Endodermal cell (in vitro differentiated cells): ENCODE results near the gene PLA2G4D. TPM values are rescaled to one million over a fixed set of nuclear protein-coding genes. Genes with fewer than 3 reads are reported as not detected.

Experiments used
- DNase-seq: peaks from one replicate; pipeline ENCODE4 v3.0.0-alpha.2; 2017
- H3K27ac ChIP-seq: 2 replicates; pipeline ENCODE4 v1.5.1; 2013; ENCODE audit warnings: mild to moderate bottlenecking, low read depth, low read length, moderate library complexity
- H3K27me3 ChIP-seq: 2 replicates; pipeline ENCODE4 v1.6.1; 2013; ENCODE audit warnings: mild to moderate bottlenecking, low read length, moderate library complexity; ENCODE audit not compliant: insufficient read depth, control insufficient read depth, poor library complexity, severe bottlenecking
- H3K36me3 ChIP-seq: 2 replicates; pipeline ENCODE4 v1.7.0; 2013; ENCODE audit warnings: mild to moderate bottlenecking, low read length, moderate library complexity; ENCODE audit not compliant: control insufficient read depth, insufficient read depth
- H3K4me1 ChIP-seq: one replicate; pipeline ENCODE4 v1.7.0; 2013; ENCODE audit warnings: low read length; ENCODE audit not compliant: control insufficient read depth, insufficient read depth
- H3K4me3 ChIP-seq: 2 replicates; pipeline ENCODE4 v1.5.1; 2013; ENCODE audit warnings: mild to moderate bottlenecking, low read length, moderate library complexity
- H3K9ac ChIP-seq: 2 replicates; pipeline ENCODE4 v1.6.1; 2013; ENCODE audit warnings: mild to moderate bottlenecking, low read length, moderate library complexity; ENCODE audit not compliant: poor library complexity, severe bottlenecking; ENCODE audit errors: extremely low read depth
- H3K9me3 ChIP-seq: 2 replicates; pipeline ENCODE4 v1.6.1; 2013; ENCODE audit warnings: mild to moderate bottlenecking, low read length, moderate library complexity; ENCODE audit not compliant: control insufficient read depth
- H3K27ac Mint-ChIP-seq: 2 replicates; pipeline ENCODE4 v1.8.0; 2020; ENCODE audit warnings: mixed read lengths
- H3K27me3 Mint-ChIP-seq: 2 replicates; pipeline ENCODE4 v1.8.0; 2021; ENCODE audit warnings: mild to moderate bottlenecking, mixed read lengths; ENCODE audit not compliant: insufficient read depth
- H3K36me3 Mint-ChIP-seq: 2 replicates; pipeline ENCODE4 v1.8.0; 2020; ENCODE audit warnings: low read depth, mixed read lengths
- H3K4me1 Mint-ChIP-seq: 2 replicates; pipeline ENCODE4 v1.8.0; 2020; ENCODE audit warnings: mixed read lengths
- H3K4me3 Mint-ChIP-seq: 2 replicates; pipeline ENCODE4 v1.8.0; 2020; ENCODE audit warnings: mild to moderate bottlenecking, moderate library complexity, mixed read lengths
- H3K9me3 Mint-ChIP-seq: 2 replicates; pipeline ENCODE4 v1.8.0; 2020; ENCODE audit warnings: mild to moderate bottlenecking, mixed read lengths
- CTCF ChIP-seq: fragments of 200-600 bp; sonication (generic); conservative IDR thresholded peaks from 2 replicates; pipeline ENCODE4 v1.5.0; 2021; ENCODE audit warnings: antibody characterized with exemption, mild to moderate bottlenecking
- WGBS, 2 experiments: methylation state at CpG; one replicate each; pipeline versions ENCODE4 v1.1.5 to v1.1.7; 2013; ENCODE audit warnings: missing lambda C conversion rate in 2 of 2, mixed read lengths in 1 of 2; ENCODE audit not compliant: insufficient coverage in 1 of 2, insufficient read length in 1 of 2; 5-methylcytosine and 5-hydroxymethylcytosine counted together
- total RNA-seq, 2 donors: library from RNA; stranded (reverse); fragmentation: NEBNext Ultra II Directional in 1 of 2; extraction: Animal tissue kit (Norgen Biotek cat#: 25700) in 1 of 2; gene quantifications; 2 replicates in 1 of 2; 3 replicates in 1 of 2; pipeline ENCODE4 v1.2.1, GENCODE V29; 2021

Gene PLA2G4D
- total RNA-seq, 2 donors from 2014 or later, result not detected

GRCh38 chr15:42053010-42053409 is 41.4 kb downstream of the PLA2G4D start:
- Histone ChIP-seq H3K4me1 (peaks cover 18% of the 10 kb centered on the region), H3K4me3 (no peak overlapping the region), H3K9me3 (no peaks in the 10 kb centered on the region), H3K27me3 (no peaks in the 10 kb centered on the region), H3K36me3 (no peaks in the 10 kb centered on the region), H3K9ac (no peak overlapping the region), H3K27ac (no peak overlapping the region)
- Mint-ChIP-seq H3K27ac (no peak overlapping the region), H3K36me3 (no peaks in the 10 kb centered on the region), H3K9me3 (no peaks in the 10 kb centered on the region), H3K4me3 (no peak overlapping the region), H3K27me3 (peaks cover 15% of the 10 kb centered on the region), H3K4me1 (peaks cover 26% of the 10 kb centered on the region)
- 88 to 100% methylated on average over 1 to 4 of the region's 4 CpGs for WGBS, 2 experiments
- no peak for TF ChIP-seq CTCF
- DNase-seq, result peak; percentile 24

GRCh38 chr15:42050484-42051255 is 43.7 kb downstream of the PLA2G4D start:
- H3K4me3 Mint-ChIP-seq, result no peak overlapping the region
- DNase-seq, result peak; percentile 47
- Histone ChIP-seq H3K9me3 (no peaks in the 10 kb centered on the region), H3K4me1 (peaks cover 15% of the 10 kb centered on the region), H3K4me3 (no peak overlapping the region), H3K27ac (no peak overlapping the region), H3K27me3 (no peaks in the 10 kb centered on the region), H3K36me3 (no peaks in the 10 kb centered on the region), H3K9ac (no peak overlapping the region)
- H3K4me1 Mint-ChIP-seq, result peaks cover 26% of the 10 kb centered on the region
- no peaks in the 10 kb centered on the region for H3K36me3 Mint-ChIP-seq
- no peak overlapping the region for H3K27ac Mint-ChIP-seq
- H3K27me3 Mint-ChIP-seq, result peaks cover 1% of the 10 kb centered on the region
- H3K9me3 Mint-ChIP-seq, result no peaks in the 10 kb centered on the region
- TF ChIP-seq CTCF, result no peak
- 87 to 100% methylated on average over 6 to 10 of the region's 10 CpGs for WGBS, 2 experiments

GRCh38 chr15:42048821-42049200 is 45.6 kb downstream of the PLA2G4D start:
- Histone ChIP-seq H3K36me3 (no peaks in the 10 kb centered on the region), H3K27ac (no peak overlapping the region), H3K9ac (no peak overlapping the region), H3K27me3 (no peaks in the 10 kb centered on the region), H3K9me3 (no peaks in the 10 kb centered on the region), H3K4me3 (no peak overlapping the region), H3K4me1 (peaks cover 15% of the 10 kb centered on the region)
- TF ChIP-seq CTCF, result no peak
- Mint-ChIP-seq H3K4me1 (peaks cover 26% of the 10 kb centered on the region), H3K4me3 (no peak overlapping the region), H3K36me3 (no peaks in the 10 kb centered on the region), H3K27me3 (peaks cover 1% of the 10 kb centered on the region), H3K9me3 (no peaks in the 10 kb centered on the region), H3K27ac (no peak overlapping the region)
- WGBS, 2 experiments, result 63 to 70% methylated on average over 4 to 8 of the region's 8 CpGs
- peak; percentile 79 for DNase-seq
